Activated naive CD4-positive, alpha-beta T cell treated with anti-CD3 and anti-CD28 coated beads, Interleukin-2, amount 50 U/mL, for 24 hours (primary cell): ENCODE data around the gene PRKD3.
A peak's percentile ranks its signal among the peaks of the same experiment; 100 is the strongest.
"Not testable (repeated sequence)": the region's sequence is repeated elsewhere in the genome, so short reads cannot be mapped to it uniquely, and the experiment has no call there.

ENCODE experiments used
- H3K27ac Mint-ChIP-seq: one replicate; pipeline ENCODE4 v1.8.0; 2021; ENCODE audit warnings: mild to moderate bottlenecking, mixed read lengths
- H3K27me3 Mint-ChIP-seq: one replicate; pipeline ENCODE4 v1.8.0; 2021; ENCODE audit warnings: mixed read lengths
- H3K36me3 Mint-ChIP-seq: one replicate; pipeline ENCODE4 v1.8.0; 2021; ENCODE audit warnings: mixed read lengths
- H3K4me1 Mint-ChIP-seq: one replicate; pipeline ENCODE4 v1.8.0; 2021; ENCODE audit warnings: mixed read lengths
- H3K4me3 Mint-ChIP-seq: one replicate; pipeline ENCODE4 v1.8.0; 2021; ENCODE audit warnings: mild to moderate bottlenecking, mixed read lengths
- H3K9me3 Mint-ChIP-seq: one replicate; pipeline ENCODE4 v1.8.0; 2021; ENCODE audit warnings: mixed read lengths

Gene PRKD3

GRCh38 chr2:37301408-37301807 is 23.2 kb downstream of the PRKD3 start:
- Mint-ChIP-seq H3K27ac (no peak overlapping the region), H3K36me3 (peaks cover 16% of the 10 kb centered on the region), H3K9me3 (no peaks in the 10 kb centered on the region), H3K4me3 (no peak overlapping the region), H3K4me1 (peaks cover 66% of the 10 kb centered on the region), H3K27me3 (no peaks in the 10 kb centered on the region)

GRCh38 chr2:37300578-37300977 is 24.1 kb downstream of the PRKD3 start:
- Mint-ChIP-seq H3K27me3 (no peaks in the 10 kb centered on the region), H3K36me3 (peaks cover 17% of the 10 kb centered on the region), H3K27ac (no peak overlapping the region), H3K4me3 (no peak overlapping the region), H3K4me1 (peaks cover 64% of the 10 kb centered on the region), H3K9me3 (no peaks in the 10 kb centered on the region)

GRCh38 chr2:37300146-37300545 is 24.5 kb downstream of the PRKD3 start:
- peaks cover 18% of the 10 kb centered on the region for H3K36me3 Mint-ChIP-seq
- H3K27ac Mint-ChIP-seq = peak overlapping the region; percentile 35
- peaks cover 64% of the 10 kb centered on the region for H3K4me1 Mint-ChIP-seq
- H3K9me3 Mint-ChIP-seq = no peaks in the 10 kb centered on the region
- no peaks in the 10 kb centered on the region for H3K27me3 Mint-ChIP-seq
- H3K4me3 Mint-ChIP-seq = no peak overlapping the region

- Mint-ChIP-seq H3K27ac (no peak overlapping the region), H3K4me3 (no peak overlapping the region), H3K27me3 (no peaks in the 10 kb centered on the region), H3K9me3 (no peaks in the 10 kb centered on the region), H3K4me1 (peaks cover 47% of the 10 kb centered on the region), H3K36me3 (peaks cover 12% of the 10 kb centered on the region)
Measured at GRCh38 chr2:37297632-37298031, 27.0 kb downstream of the PRKD3 start.

GRCh38 chr2:37295469-37296073 is 29.1 kb downstream of the PRKD3 start:
- H3K27ac Mint-ChIP-seq = peak overlapping the region; percentile 30
- no peak overlapping the region for H3K4me3 Mint-ChIP-seq
- H3K4me1 Mint-ChIP-seq = peaks cover 33% of the 10 kb centered on the region
- peaks cover 21% of the 10 kb centered on the region for H3K36me3 Mint-ChIP-seq
- no peaks in the 10 kb centered on the region for H3K27me3 Mint-ChIP-seq
- H3K9me3 Mint-ChIP-seq = no peaks in the 10 kb centered on the region

GRCh38 chr2:37294858-37295257 is 29.8 kb downstream of the PRKD3 start:
- not testable (repeated sequence) for H3K9me3 Mint-ChIP-seq, H3K27me3 Mint-ChIP-seq, H3K4me3 Mint-ChIP-seq, H3K27ac Mint-ChIP-seq
- Mint-ChIP-seq H3K4me1 (peaks cover 26% of the 10 kb centered on the region), H3K36me3 (peaks cover 19% of the 10 kb centered on the region)

GRCh38 chr2:37291680-37292079 is 33.0 kb downstream of the PRKD3 start:
- peaks cover 25% of the 10 kb centered on the region for H3K36me3 Mint-ChIP-seq
- H3K9me3 Mint-ChIP-seq = no peaks in the 10 kb centered on the region
- peaks cover 16% of the 10 kb centered on the region for H3K4me1 Mint-ChIP-seq
- H3K27ac Mint-ChIP-seq = no peak overlapping the region
- H3K4me3 Mint-ChIP-seq = no peak overlapping the region
- no peaks in the 10 kb centered on the region for H3K27me3 Mint-ChIP-seq

GRCh38 chr2:37287966-37288365 is 36.7 kb downstream of the PRKD3 start:
- H3K9me3 Mint-ChIP-seq = no peaks in the 10 kb centered on the region
- no peaks in the 10 kb centered on the region for H3K27me3 Mint-ChIP-seq
- no peak overlapping the region for H3K27ac Mint-ChIP-seq
- no peak overlapping the region for H3K4me3 Mint-ChIP-seq
- H3K36me3 Mint-ChIP-seq = peaks cover 23% of the 10 kb centered on the region
- peaks cover 5% of the 10 kb centered on the region for H3K4me1 Mint-ChIP-seq

GRCh38 chr2:37284381-37284780 is 40.3 kb downstream of the PRKD3 start:
- H3K9me3 Mint-ChIP-seq = no peaks in the 10 kb centered on the region
- H3K36me3 Mint-ChIP-seq = peaks cover 17% of the 10 kb centered on the region
- peaks cover 5% of the 10 kb centered on the region for H3K4me1 Mint-ChIP-seq
- H3K27ac Mint-ChIP-seq = no peak overlapping the region
- H3K27me3 Mint-ChIP-seq = no peaks in the 10 kb centered on the region
- H3K4me3 Mint-ChIP-seq = no peak overlapping the region

- Mint-ChIP-seq H3K27ac (no peak overlapping the region), H3K9me3 (no peaks in the 10 kb centered on the region), H3K27me3 (no peaks in the 10 kb centered on the region), H3K36me3 (peaks cover 16% of the 10 kb centered on the region), H3K4me3 (no peak overlapping the region), H3K4me1 (peaks cover 3% of the 10 kb centered on the region)
Measured at GRCh38 chr2:37283207-37283606, 41.4 kb downstream of the PRKD3 start.

GRCh38 chr2:37282746-37283145 is 41.9 kb downstream of the PRKD3 start:
- Mint-ChIP-seq H3K27me3 (no peaks in the 10 kb centered on the region), H3K4me1 (no peaks in the 10 kb centered on the region), H3K36me3 (peaks cover 11% of the 10 kb centered on the region), H3K9me3 (no peaks in the 10 kb centered on the region), H3K27ac (no peak overlapping the region), H3K4me3 (no peak overlapping the region)

- no peaks in the 10 kb centered on the region for H3K9me3 Mint-ChIP-seq
- H3K4me1 Mint-ChIP-seq = no peaks in the 10 kb centered on the region
- no peaks in the 10 kb centered on the region for H3K27me3 Mint-ChIP-seq
- H3K36me3 Mint-ChIP-seq = peaks cover 6% of the 10 kb centered on the region
- no peak overlapping the region for H3K4me3 Mint-ChIP-seq
- H3K27ac Mint-ChIP-seq = no peak overlapping the region
Measured at GRCh38 chr2:37281916-37282315, 42.7 kb downstream of the PRKD3 start.

- H3K27ac Mint-ChIP-seq = no peak overlapping the region
- no peaks in the 10 kb centered on the region for H3K9me3 Mint-ChIP-seq
- peaks cover 11% of the 10 kb centered on the region for H3K36me3 Mint-ChIP-seq
- H3K4me3 Mint-ChIP-seq = no peak overlapping the region
- H3K27me3 Mint-ChIP-seq = no peaks in the 10 kb centered on the region
- no peaks in the 10 kb centered on the region for H3K4me1 Mint-ChIP-seq
Measured at GRCh38 chr2:37276291-37276690, 48.3 kb downstream of the PRKD3 start.
